ENCODE measurements around the gene XPR1.

Gene XPR1

GRCh38 chr1:180781718-180782117 lies 149.9 kb downstream of the XPR1 start:
- Histone ChIP-seq H3K9me3 (no peaks in the 10 kb centered on the region), H3K27me3 (no peaks in the 10 kb centered on the region), H3K4me3 (no peak overlapping the region), H3K27ac (no peak overlapping the region), H3K4me1 (peaks cover 0 to 11% (median 0%) of the 10 kb centered on the region in 4 donors), H3K36me3 (no peaks in the 10 kb centered on the region)
- intact Hi-C loops (cut with DNase I; ENCODE audit: low total_unique reads): no loop called here
- no peak for TF ChIP-seq CTCF (IDR thresholded peaks at IDR 0.05)
- DNase-seq: no peak

GRCh38 chr1:180785291-180785690 lies 153.5 kb downstream of the XPR1 start:
- no peak overlapping the region for H3K4me3 ChIP-seq
- DNase-seq: no peak
- H3K9me3 ChIP-seq: no peaks in the 10 kb centered on the region
- no peak overlapping the region for H3K27ac ChIP-seq
- H3K36me3 ChIP-seq: no peaks in the 10 kb centered on the region
- peaks cover 0 to 11% (median 0%) of the 10 kb centered on the region in 4 donors for H3K4me1 ChIP-seq
- intact Hi-C loops (cut with DNase I; ENCODE audit: low total_unique reads): no loop called here
- TF ChIP-seq CTCF (IDR thresholded peaks at IDR 0.05): no peak
- H3K27me3 ChIP-seq: no peaks in the 10 kb centered on the region

GRCh38 chr1:180785887-180786286 lies 154.1 kb downstream of the XPR1 start:
- Histone ChIP-seq H3K36me3 (no peaks in the 10 kb centered on the region), H3K27me3 (no peaks in the 10 kb centered on the region), H3K4me1 (peaks cover 0 to 11% (median 0%) of the 10 kb centered on the region in 4 donors), H3K4me3 (no peak overlapping the region), H3K27ac (no peak overlapping the region), H3K9me3 (no peaks in the 10 kb centered on the region)
- TF ChIP-seq CTCF (IDR thresholded peaks at IDR 0.05): no peak
- intact Hi-C loops (cut with DNase I; ENCODE audit: low total_unique reads): no loop called here
- DNase-seq: no peak

GRCh38 chr1:180786624-180787023 lies 154.8 kb downstream of the XPR1 start:
- H3K27me3 ChIP-seq: no peaks in the 10 kb centered on the region
- no peaks in the 10 kb centered on the region for H3K36me3 ChIP-seq
- TF ChIP-seq CTCF (IDR thresholded peaks at IDR 0.05): no peak
- intact Hi-C loops (cut with DNase I; ENCODE audit: low total_unique reads): no loop called here
- no peak overlapping the region for H3K4me3 ChIP-seq
- DNase-seq: no peak
- no peaks in the 10 kb centered on the region for H3K9me3 ChIP-seq
- H3K27ac ChIP-seq: no peak overlapping the region
- H3K4me1 ChIP-seq: peaks cover 0 to 11% (median 0%) of the 10 kb centered on the region in 4 donors

- Histone ChIP-seq H3K36me3 (no peaks in the 10 kb centered on the region), H3K27ac (no peak overlapping the region), H3K4me3 (no peak overlapping the region), H3K27me3 (no peaks in the 10 kb centered on the region), H3K9me3 (no peaks in the 10 kb centered on the region), H3K4me1 (peaks cover 0 to 11% (median 0%) of the 10 kb centered on the region in 4 donors)
- intact Hi-C loops (cut with DNase I; ENCODE audit: low total_unique reads): no loop called here
- TF ChIP-seq CTCF (IDR thresholded peaks at IDR 0.05): no peak
- DNase-seq: no peak
Measured at GRCh38 chr1:180787628-180788307, 155.9 kb downstream of the XPR1 start.
